GM21786 (cell line): Measurements from ENCODE around the gene MAP3K9.

Experiments
- ATAC-seq: cut with Tn5 transposase; IDR thresholded peaks from one replicate; pipeline ENCODE4 v1.9.1; 2021; ENCODE audit not compliant: unreplicated experiment

Gene MAP3K9

GRCh38 chr14:70821584-70822529 lies 12.5 kb upstream of the MAP3K9 start:
- no peak for ATAC-seq

- no peak for ATAC-seq
These were observed 7.2 kb upstream of the MAP3K9 start for GRCh38 chr14:70816525-70816924.

DNA sequence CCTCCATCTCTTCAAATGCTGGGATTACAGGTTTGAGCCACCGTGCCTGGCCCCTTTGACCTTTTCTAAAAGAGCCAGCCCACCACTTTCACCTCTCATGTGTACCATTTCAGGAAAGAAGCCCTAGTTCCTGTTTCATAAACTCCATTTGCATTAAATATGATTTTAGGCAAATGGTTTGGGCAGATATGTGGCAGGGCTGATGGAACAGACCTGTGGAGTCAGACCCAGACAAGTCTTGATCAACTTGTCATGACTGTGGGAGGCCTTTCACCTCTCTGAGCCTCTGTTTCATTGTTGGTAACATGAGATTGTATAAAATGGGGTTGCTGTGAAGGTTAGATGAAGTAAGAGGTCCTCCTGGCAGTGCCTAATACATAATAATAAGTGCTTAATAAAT lies 5.2 kb upstream of the MAP3K9 start:
- no peak for ATAC-seq

- ATAC-seq: no peak
These were observed 3.0 kb upstream of the MAP3K9 start for GRCh38 chr14:70812124-70812818.

DNA sequence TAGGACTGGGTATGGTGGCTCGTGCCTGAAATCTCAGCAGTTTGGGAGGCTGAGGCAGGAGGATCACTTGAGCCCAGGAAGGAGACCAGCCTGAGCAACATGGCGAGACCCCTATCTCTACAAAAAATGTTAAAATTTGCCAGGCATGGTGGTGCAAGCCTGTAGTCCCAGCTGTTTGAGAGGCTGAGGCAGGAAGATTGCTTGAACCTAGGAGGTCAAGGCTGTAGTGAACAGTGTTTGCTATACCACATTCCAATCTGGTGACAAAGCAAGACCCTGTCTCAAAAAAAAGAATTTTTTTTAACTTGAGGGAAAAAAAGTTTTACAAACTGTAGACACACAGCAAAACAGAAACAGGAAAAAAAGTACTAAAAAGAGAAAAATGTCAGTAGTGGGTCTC lies 2.3 kb upstream of the MAP3K9 start:
- ATAC-seq: no peak

- ATAC-seq: no peak
These were observed 1.7 kb upstream of the MAP3K9 start for GRCh38 chr14:70811050-70811449.

DNA sequence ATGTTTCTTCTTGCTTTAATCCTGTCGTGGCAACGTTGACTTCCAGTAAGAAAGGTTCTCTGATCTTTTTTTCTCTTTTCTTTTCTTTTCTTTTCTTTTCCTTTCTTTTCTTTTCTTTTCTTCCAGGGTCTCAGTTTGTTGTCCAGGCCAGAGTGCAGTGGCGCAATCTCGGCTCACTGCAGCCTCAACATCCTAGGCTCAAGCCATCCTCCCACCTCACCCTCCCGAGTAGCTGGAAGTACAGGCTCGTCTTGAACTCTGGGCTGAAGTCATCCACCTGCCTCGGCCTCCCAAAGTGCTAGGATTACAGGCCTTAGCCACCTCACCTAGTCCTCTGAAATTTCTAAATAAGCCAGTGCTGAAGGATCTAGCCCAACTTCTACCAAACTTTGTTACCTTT lies 1.3 kb upstream of the MAP3K9 start:
- ATAC-seq: no peak

DNA sequence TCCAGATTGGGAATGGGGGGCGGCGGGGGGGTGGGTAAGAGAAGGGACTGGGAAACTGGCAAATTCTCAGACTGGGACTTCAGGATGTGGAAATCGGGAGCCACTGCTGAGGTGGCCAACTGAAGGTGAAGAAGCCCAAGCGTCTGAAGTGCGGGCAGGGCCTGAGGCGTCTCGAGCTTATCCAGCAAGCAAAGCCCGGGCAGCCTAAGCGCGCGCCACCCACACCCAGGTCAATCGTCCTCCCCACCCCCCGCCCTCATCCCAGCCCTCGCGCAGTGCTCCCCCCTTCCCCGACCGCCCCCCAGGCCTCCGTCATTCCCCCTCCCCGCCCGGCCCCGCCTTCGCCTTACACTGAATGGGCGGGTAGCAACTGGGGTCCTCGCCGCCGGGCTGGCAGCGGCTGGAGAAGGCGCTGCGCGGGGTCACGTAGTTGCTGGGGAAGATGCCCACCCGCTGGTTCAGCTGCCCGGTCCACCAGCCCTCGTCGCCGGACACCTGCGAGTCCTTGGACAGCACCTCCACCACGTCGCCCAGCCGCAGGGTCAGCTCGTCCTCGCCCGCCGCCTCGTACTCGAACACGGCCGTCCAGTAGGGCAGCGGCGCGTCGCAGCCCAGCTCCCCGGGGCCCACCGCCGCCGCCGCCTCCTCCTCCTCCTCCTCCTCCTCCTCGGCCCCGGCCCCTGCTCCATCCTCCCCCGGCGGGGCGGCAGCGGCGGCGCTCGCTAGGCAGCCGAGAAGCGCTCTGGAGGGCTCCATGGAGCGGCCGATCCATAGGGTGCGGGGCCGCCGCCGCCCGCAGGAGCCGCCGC lies 693 bp downstream of the MAP3K9 start:
- peak; percentile 9 for ATAC-seq

GRCh38 chr14:70807898-70808415 lies 1.4 kb downstream of the MAP3K9 start:
- ATAC-seq: no peak

- no peak for ATAC-seq
These were observed 4.7 kb downstream of the MAP3K9 start for GRCh38 chr14:70804556-70805162.

GRCh38 chr14:70803321-70804310 lies 5.7 kb downstream of the MAP3K9 start:
- peak; percentile 65 for ATAC-seq

DNA sequence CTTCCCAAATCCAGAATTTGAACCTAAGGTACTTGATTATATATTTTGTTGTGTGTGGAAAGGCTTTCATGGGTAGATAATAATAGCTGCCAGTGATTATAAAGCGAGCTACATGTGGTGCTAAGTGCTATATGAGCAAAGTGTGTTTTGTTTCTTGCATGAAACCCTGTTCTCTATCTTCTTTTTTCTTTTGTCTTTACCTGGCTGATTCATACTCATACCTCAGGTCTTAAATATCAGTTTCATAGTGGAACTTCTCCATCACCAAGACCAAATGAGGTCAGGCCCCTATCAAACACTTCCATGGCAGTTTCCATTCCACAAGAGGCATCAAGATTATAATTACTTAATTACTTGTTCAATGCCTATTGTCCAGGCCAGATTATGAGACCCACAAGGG lies 6.9 kb downstream of the MAP3K9 start:
- ATAC-seq: no peak

DNA sequence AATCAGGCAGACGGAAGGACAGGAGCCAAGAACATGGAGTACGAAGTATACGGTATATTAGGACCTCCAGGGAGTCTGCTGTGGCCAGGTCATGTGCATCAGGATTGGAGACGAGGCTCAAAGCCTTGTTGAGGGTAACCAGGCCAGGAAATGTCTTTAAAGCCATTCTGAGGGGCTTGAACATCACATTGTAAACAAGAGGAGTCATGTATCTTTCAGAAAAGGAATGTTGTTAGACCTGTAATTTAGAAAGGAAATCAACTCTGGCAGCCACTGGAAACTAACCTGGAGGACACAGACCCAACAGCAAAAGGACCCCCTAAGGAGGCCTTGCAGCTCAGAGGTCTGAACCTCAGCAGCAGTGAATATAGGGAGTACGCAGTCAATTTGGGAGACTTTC lies 7.5 kb downstream of the MAP3K9 start:
- ATAC-seq: no peak

- no peak for ATAC-seq
These were observed 12.8 kb downstream of the MAP3K9 start for GRCh38 chr14:70796551-70796950.

DNA sequence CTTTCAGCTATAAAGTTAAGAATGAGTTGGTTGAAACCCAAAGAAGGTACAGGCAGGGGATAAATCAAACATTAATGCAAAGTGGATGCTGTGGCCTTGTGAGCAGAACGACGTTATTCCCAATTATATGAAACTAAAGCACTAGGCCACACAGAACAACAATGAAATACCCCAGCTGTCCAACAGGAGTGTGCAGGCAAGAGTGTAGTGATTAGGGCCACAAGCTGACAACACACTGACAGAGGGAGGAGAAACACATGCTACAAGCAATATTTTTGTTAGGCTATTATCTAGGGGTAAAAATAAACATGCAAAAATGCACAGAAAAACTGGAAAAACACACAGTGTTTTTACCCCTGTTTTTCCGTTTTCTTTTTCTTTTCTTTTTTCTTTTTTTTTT lies 15.0 kb downstream of the MAP3K9 start:
- no peak for ATAC-seq

DNA sequence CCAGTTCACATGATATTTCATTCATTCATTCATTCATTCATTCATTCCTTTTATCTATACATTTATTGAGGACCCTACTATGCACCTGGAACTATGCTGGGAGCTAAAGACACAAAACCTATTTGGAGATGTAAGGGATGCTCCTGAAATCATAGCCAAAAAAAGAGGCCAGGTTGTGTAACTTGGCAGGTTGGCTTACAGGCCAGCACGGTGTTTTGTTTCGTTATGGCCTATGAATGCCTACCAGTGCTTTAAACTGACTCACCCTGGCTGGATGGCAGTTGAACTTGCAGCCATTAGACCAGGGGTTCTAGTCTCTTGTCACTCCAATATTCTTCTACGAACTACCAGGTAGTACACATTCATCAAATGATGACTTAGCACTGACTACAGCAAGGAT lies 15.7 kb downstream of the MAP3K9 start:
- ATAC-seq: no peak

DNA sequence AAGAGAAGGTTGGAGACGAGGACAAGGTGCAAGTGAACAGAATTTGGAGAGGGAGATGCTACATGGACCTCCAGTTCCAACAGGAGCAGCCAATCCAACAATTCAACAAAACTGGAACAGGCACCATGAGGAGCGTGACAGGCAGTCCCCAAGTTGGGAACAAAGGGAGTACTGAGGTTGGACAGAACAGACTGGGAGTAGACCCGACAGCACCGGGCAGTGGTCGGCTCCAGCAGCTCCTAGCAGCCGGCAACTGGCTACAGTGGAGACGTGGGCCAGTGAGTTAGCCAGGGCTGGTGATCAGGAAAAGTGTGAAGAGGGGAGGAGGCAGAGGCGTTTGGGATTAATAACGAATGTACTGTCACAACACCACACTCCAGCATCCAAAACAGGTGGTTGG lies 16.4 kb downstream of the MAP3K9 start:
- no peak for ATAC-seq

- ATAC-seq: no peak
These were observed 17.3 kb downstream of the MAP3K9 start for GRCh38 chr14:70791971-70792370.

GRCh38 chr14:70789961-70790360 lies 19.4 kb downstream of the MAP3K9 start:
- no peak for ATAC-seq

DNA sequence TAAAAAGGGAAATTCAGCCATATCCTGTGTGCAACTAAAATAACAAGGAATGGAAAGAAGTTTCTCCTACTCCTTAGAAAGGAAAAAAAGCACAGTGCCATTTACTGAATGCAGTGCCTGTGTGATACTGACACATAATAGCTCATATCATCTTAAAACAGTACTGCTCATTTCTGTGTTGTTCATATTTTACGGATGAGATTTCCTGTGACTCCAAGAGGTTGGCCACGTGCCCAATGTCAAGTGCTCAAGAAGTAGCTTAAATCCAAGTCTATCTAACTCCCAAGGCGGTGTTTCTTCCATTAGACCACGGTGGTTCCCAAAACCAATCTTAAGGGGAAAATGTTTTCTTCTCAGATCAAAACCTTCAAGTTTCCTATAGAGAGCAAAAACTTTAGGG lies 20.0 kb downstream of the MAP3K9 start:
- ATAC-seq: no peak
